HG02623 (cell line): ENCODE results near the gene CITED1.

Experiments used
- ATAC-seq: cut with Tn5 transposase; IDR thresholded peaks from one replicate; pipeline ENCODE4 v1.9.1; 2021; ENCODE audit warnings: moderate library complexity; ENCODE audit not compliant: unreplicated experiment

The CITED1 gene

DNA sequence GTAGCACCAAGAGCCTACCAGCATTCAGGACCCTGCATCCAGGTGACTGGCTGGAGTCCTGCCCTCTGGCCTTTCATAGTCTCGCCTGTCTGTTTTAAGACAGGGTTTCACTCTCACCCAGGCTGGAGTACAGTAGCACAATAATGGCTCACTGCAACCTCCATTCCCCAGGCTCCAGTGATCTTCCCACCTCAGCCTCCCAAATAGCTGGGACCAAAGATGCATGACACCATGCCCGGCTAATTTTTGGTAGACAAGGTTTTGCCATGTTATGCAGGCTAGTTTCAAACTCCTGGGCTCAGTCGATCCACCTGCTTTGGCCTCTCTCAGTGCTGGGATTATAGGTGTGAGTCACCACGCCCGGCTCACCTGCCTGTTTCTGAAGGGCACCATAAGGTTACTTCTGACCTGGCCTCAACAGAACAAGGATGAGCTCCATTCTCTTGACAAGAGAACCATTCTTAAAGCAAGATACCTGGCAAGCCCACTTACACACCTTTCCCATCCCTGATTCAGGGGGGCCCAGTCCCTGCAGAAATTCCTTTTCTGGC lies 35.3 kb downstream of the CITED1 start:
- ATAC-seq: no peak

DNA sequence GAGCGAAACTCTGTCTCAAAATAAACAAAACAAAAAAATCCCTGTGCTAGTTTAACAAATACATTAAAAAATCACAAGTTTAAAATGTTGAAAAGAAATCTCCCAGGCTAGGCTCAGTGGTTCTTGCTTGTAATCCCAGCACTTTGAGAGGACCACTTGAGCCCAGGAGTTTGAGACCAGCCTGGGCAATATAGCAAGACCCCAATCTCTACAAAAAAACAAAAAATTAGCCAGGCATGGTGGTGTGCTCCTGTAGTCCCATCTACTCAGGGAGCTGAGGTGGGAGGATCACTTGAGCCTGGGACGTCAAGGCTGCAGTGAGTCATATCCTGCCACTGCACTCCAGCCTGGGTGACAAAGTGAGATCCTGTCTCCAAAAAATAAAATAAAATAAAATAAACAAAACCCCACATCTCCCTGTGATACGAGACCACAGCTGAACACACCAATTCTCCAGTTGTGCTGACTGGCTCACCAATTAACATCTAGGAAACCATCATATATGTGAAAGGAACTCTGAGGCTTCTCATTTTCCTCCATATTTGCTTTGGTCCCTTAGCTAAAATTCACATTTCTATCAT lies 36.0 kb downstream of the CITED1 start:
- ATAC-seq: no peak

DNA sequence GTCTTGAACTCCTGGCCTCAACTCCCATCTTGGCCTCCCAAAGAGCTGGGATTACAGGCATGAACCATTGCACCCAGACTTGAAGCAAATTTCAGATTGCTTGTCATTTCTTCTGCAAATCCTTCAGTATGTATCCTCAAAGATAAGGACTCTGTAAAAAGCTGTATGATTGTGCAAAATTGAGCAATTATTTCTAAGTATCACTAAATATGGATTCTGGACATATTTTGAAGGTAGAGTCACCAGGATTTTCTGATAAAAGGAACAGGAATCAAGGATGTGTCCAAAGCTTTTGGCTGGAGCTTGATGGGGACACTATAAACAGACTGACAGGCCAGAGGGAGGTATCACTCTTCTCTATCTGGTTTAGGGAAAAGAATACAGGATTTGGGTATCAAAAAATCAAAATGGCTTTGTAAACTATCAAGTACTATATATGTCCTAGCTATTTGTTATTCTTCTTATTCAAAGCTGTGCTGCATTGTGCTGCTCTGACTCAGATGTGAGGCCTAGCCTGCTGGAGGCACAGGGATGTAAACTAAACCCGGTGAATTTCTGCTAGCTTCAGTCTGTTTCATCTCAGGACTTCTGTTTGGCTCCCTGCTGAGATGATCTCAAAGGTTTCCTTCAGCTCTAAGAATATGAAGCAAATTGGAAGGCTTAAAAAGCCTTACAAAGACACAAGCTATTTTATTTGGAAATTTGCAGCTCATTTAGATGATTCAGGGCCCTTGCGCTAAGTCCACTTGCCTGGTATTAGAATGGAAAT lies 36.9 kb downstream of the CITED1 start:
- ATAC-seq: no peak

DNA sequence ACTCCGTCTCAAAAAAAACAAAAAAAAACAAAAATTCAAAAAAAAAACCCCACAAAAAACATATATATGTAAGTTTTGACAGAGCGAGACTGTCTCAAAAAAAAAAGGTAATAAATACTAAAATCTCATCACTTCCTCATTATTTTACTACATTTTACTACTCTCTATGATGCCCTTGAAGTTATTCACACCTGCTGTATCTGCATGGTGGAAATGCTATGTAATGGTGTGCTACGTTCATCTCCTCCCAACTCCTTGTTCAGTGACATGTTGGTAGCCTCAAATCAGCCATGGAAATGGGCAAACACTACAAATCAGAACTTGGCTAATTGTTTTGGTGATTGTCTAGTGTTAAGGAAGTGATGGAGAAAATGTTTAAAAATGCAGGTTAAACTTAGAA lies 40.5 kb downstream of the CITED1 start:
- no peak for ATAC-seq

DNA sequence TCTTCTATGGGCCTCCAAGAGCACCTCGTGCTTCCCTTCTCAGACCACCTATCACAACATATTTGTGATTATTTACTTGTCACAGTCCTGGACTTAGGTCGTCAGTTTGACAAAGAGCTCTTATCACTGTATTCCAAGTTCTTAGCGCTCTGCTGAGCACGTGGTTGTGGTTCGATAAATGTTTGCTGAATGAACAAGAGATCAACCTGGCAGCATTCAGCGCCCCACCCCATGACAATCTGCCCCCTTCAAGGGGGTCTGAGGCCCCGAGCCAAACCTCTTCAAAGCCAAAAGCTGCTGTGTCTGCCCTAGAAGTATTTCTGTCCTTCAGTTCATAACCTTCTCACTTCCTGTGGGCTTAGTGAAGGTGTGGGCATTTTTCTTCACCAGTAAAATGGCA lies 43.6 kb downstream of the CITED1 start:
- ATAC-seq: no peak

DNA sequence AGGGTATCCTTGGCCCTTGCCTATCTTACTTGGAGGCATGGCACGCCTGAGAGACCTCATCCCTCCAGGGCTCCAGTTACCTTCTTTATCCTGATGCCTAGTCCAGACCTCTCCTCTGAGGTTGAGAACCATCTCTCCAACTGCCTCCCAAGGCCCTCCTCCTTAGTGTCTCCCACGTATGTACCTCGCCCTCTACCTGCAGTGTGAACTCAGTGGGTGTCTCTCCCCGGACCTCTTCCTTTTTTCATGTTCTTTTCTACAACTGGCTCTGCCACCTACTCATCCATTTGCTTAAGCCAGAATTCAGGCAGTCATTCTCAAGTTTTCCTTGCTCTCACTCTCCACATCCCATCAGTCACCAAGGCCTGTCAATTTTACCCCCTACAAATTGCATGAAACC lies 45.3 kb downstream of the CITED1 start:
- ATAC-seq: no peak

DNA sequence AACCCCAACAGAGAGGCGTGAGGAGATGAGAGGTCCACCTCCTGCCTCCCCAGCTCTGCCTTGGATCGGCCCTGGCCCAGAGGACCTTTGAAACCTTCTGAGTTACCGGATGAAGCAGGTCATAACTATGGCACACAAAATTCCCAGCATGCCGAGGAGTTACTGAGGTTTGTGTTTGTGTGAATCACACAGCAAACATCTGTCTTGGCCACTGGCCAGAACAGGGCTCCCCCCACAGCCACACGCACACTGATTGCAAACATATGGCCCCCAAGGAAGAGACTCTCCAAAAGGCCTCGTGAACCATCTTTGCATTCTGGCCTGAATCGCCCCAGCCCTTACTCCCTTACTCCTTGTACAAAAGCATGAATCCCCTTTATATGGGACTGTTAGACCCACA lies 47.5 kb downstream of the CITED1 start:
- no peak for ATAC-seq

DNA sequence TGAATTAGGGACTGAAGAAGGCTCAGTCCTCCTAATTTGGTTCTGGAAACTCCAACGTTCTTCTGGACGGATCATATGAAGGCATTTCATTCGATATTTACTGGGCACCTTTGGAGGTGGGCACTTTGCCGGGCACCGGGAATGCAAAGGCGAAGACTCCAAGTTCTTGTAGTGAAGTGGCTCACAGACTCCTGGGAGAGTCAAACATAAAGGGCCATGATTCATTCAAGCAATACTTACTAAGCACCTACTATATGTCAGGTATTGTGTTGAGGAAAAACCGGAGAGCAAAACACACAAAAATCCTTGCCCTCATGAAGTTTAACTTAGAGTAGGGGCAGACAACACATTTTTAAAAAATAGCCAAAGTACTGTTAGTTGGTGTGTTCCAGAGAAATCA lies 49.9 kb downstream of the CITED1 start:
- no peak for ATAC-seq

DNA sequence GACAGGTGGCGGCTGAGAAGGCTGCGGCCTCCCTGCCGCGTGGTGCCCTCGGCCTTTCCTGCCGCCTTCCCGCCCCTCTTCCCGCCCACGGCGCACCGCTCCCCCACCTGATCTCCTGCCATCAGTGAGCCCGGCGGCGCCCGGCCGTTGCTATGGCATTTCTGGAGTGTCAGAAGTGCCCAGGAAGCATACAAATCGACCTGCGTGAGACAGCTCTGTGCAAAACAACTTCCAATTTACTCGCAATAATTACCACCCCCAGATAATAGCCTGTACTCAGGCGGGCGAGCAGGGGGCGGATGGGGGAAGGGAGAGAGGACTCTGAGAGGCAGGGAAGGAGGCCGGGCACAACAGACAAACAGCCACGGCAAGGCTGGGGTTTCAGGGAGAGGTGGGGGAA lies 50.3 kb downstream of the CITED1 start:
- no peak for ATAC-seq

DNA sequence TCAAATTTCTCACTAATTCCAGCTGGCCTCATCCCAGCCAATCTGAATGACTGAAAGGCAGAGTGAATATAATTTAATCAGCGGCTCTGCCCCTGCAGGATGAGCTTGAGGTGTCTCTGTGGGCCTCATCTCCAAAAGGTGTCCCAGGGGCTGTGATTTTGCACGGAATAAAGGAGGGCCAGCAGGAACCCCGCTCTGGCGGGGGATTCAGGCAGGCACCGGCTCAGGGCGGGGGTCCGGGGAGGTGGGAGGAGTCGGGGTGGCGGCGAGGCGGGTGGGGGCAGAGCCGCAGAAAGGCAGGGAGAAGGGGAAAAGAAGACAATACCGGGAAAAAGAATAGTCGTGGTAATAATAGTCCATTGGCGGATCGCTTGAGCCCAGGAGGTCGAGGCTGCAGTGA lies 50.9 kb downstream of the CITED1 start:
- no peak for ATAC-seq

DNA sequence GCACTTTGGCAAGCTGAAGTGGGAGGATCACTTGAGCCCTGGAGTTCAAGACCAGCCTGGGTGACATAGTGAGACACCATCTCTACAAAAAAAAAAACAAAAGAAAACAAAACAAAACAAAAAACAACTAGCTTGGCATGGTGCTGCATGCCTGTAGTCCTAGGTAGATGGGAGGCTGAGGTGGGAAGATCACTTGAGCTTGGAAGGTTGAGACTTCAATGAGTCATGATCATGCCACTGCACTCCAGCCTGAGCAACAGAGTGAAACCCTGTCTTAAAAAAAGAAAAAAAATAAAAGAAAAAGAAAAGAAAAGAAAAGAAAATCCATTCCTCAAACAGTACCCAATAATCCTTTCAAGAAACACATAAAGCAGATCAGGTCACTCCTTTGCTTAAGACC lies 52.0 kb downstream of the CITED1 start:
- no peak for ATAC-seq
